ENCODE data around the gene POLD3.

POLD3 gene

GRCh38 chr11:74684661-74685060, 92.3 kb downstream of the POLD3 start:
- H3K9ac ChIP-seq (ENCODE audit: low read length) = no peak overlapping the region
- peaks cover 29% of the 10 kb centered on the region for H3K4me1 ChIP-seq (ENCODE audit: control insufficient read depth, insufficient read depth, low read length)
- H3K4me3 ChIP-seq (ENCODE audit: low read length) = no peak overlapping the region
- H3K36me3 ChIP-seq (ENCODE audit: control insufficient read depth, insufficient read depth, low read length, severe bottlenecking) = no peaks in the 10 kb centered on the region
- no peaks in the 10 kb centered on the region for H3K27me3 ChIP-seq (replicated peaks; ENCODE audit: control insufficient read depth, insufficient read depth, low read length)
- no peaks in the 10 kb centered on the region for H3K9me3 ChIP-seq (ENCODE audit: control insufficient read depth, low read length)
- DNase-seq (ENCODE audit: low read depth) = no peak

DNA sequence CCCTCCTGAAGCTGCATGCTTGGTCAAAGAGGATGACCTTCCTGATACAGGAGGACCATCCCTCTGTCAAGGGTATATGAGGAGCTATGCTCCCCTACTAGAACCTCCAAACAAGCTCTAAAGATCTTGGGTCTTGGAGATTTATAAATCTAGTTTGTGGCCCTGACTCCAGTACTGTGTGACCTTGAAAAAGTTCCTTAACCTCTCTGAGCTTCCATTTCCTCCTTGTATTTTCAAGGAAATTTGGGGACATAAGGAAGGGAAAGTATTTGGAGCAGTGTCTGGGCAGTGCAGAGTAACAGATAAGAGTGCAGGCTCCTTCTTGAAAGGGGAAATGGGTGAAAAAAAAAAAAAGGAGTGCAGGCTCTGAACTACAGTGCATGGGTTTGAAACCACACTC, 93.0 kb downstream of the POLD3 start:
- Histone ChIP-seq H3K36me3 (ENCODE audit: control insufficient read depth, insufficient read depth, low read length, severe bottlenecking) (no peaks in the 10 kb centered on the region), H3K4me3 (ENCODE audit: low read length) (no peak overlapping the region), H3K4me1 (ENCODE audit: control insufficient read depth, insufficient read depth, low read length) (peaks cover 32% of the 10 kb centered on the region), H3K9me3 (ENCODE audit: control insufficient read depth, low read length) (no peaks in the 10 kb centered on the region), H3K9ac (ENCODE audit: low read length) (no peak overlapping the region), H3K27me3 (replicated peaks; ENCODE audit: control insufficient read depth, insufficient read depth, low read length) (no peaks in the 10 kb centered on the region)
- DNase-seq (ENCODE audit: low read depth) = no peak

GRCh38 chr11:74685905-74686304, 93.5 kb downstream of the POLD3 start:
- no peaks in the 10 kb centered on the region for H3K36me3 ChIP-seq (ENCODE audit: control insufficient read depth, insufficient read depth, low read length, severe bottlenecking)
- no peak overlapping the region for H3K4me3 ChIP-seq (ENCODE audit: low read length)
- no peaks in the 10 kb centered on the region for H3K9me3 ChIP-seq (ENCODE audit: control insufficient read depth, low read length)
- DNase-seq (ENCODE audit: low read depth) = no peak
- peaks cover 32% of the 10 kb centered on the region for H3K4me1 ChIP-seq (ENCODE audit: control insufficient read depth, insufficient read depth, low read length)
- no peaks in the 10 kb centered on the region for H3K27me3 ChIP-seq (replicated peaks; ENCODE audit: control insufficient read depth, insufficient read depth, low read length)
- no peak overlapping the region for H3K9ac ChIP-seq (ENCODE audit: low read length)

GRCh38 chr11:74686792-74687191, 94.4 kb downstream of the POLD3 start:
- Histone ChIP-seq H3K9ac (ENCODE audit: low read length) (no peak overlapping the region), H3K9me3 (ENCODE audit: control insufficient read depth, low read length) (no peaks in the 10 kb centered on the region), H3K27me3 (replicated peaks; ENCODE audit: control insufficient read depth, insufficient read depth, low read length) (no peaks in the 10 kb centered on the region), H3K4me3 (ENCODE audit: low read length) (no peak overlapping the region), H3K36me3 (ENCODE audit: control insufficient read depth, insufficient read depth, low read length, severe bottlenecking) (no peaks in the 10 kb centered on the region), H3K4me1 (ENCODE audit: control insufficient read depth, insufficient read depth, low read length) (peaks cover 32% of the 10 kb centered on the region)
- no peak for DNase-seq (ENCODE audit: low read depth)

DNA sequence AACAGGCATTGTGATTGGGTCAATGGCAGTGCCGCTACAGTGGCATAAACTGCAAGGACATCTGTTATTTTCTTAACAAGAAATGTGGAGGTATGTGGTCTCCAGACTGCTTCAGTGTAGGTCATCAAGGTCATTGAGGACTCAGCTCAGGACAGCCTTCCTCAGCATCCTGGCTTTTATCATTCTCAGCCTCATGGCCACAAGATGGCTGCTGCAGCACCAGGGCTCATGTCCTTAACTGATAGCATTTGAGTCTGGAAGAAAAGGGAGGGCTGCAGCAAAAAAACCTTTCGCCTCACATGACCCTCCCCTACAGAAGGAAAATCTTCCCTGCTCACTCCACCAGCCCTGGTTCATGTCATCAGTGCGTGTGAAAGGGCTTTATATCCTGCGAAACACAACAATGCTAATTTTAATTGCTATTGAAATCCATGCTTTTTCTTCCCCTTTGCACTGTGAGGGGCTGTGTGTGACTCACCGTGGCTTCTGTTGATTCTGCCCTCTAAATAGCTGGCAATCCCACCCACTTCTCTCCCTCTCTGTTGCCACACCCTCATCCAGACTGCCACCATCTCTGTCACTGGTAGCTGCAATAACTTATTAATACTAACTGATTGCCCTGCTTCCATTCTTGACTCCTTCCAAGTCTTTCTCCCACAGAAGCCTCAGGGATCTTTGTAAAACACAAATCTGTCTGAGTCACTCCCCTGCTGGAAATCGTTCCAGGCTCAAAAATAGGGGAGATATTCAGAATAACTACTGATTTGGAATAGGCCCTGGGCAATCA, 95.0 kb downstream of the POLD3 start:
- Histone ChIP-seq H3K9ac (ENCODE audit: low read length) (no peak overlapping the region), H3K9me3 (ENCODE audit: control insufficient read depth, low read length) (no peaks in the 10 kb centered on the region), H3K4me3 (ENCODE audit: low read length) (no peak overlapping the region), H3K27me3 (replicated peaks; ENCODE audit: control insufficient read depth, insufficient read depth, low read length) (no peaks in the 10 kb centered on the region), H3K36me3 (ENCODE audit: control insufficient read depth, insufficient read depth, low read length, severe bottlenecking) (no peaks in the 10 kb centered on the region), H3K4me1 (ENCODE audit: control insufficient read depth, insufficient read depth, low read length) (peaks cover 32% of the 10 kb centered on the region)
- peak; percentile 33 for DNase-seq (ENCODE audit: low read depth)

DNA sequence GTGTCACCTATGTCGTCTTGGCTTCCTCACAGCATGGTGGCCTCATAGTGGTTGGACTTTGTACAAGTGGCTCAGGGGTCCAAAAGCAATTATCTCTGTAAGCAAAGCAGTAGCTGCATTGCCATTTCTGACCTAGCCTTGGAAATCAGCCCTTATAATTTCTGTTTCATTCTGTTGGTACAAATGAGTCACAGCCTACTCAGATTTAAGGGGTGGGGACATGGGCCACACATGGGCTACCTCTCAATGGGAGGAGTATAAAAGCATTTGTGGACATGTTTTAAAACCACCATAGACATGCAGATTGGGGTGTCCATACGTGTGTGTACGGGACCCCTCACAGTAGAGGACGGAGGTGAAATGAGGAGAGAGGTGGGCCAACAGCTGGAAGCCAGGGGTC, 97.3 kb downstream of the POLD3 start:
- Histone ChIP-seq H3K9ac (ENCODE audit: low read length) (no peak overlapping the region), H3K9me3 (ENCODE audit: control insufficient read depth, low read length) (no peaks in the 10 kb centered on the region), H3K4me1 (ENCODE audit: control insufficient read depth, insufficient read depth, low read length) (peaks cover 32% of the 10 kb centered on the region), H3K36me3 (ENCODE audit: control insufficient read depth, insufficient read depth, low read length, severe bottlenecking) (no peaks in the 10 kb centered on the region), H3K4me3 (ENCODE audit: low read length) (no peak overlapping the region), H3K27me3 (replicated peaks; ENCODE audit: control insufficient read depth, insufficient read depth, low read length) (peaks cover 8% of the 10 kb centered on the region)
- no peak for DNase-seq (ENCODE audit: low read depth)

- H3K9me3 ChIP-seq (ENCODE audit: control insufficient read depth, low read length) = no peaks in the 10 kb centered on the region
- DNase-seq (ENCODE audit: low read depth) = no peak
- no peaks in the 10 kb centered on the region for H3K36me3 ChIP-seq (ENCODE audit: control insufficient read depth, insufficient read depth, low read length, severe bottlenecking)
- H3K4me1 ChIP-seq (ENCODE audit: control insufficient read depth, insufficient read depth, low read length) = peaks cover 44% of the 10 kb centered on the region
- H3K9ac ChIP-seq (ENCODE audit: low read length) = no peak overlapping the region
- H3K4me3 ChIP-seq (ENCODE audit: low read length) = no peak overlapping the region
- peaks cover 8% of the 10 kb centered on the region for H3K27me3 ChIP-seq (replicated peaks; ENCODE audit: control insufficient read depth, insufficient read depth, low read length)
Observed at GRCh38 chr11:74691755-74692154, 99.4 kb downstream of the POLD3 start.

Data from adipocyte (in vitro differentiated cells).